Stomach (tissue), 9 donors: Measurements from ENCODE around the gene HOXD3. TPM values are rescaled to one million over a fixed set of nuclear protein-coding genes. Genes with fewer than 3 reads are reported as not detected.

Experiments used
- DNase-seq, 2 donors: peaks; one replicate each; pipeline versions ENCODE4 v3.0.0 to v3.0.0-alpha.2; 2013 to 2019
- H3K27ac ChIP-seq, 5 donors: fragments of 200-600 bp in 4 of 5; sonication (generic) in 4 of 5; one replicate each; pipeline ENCODE4 v1.5.1; 2013 to 2019; ENCODE audit warnings: mild to moderate bottlenecking in 1 of 5, moderate library complexity in 1 of 5
- H3K27me3 ChIP-seq, 3 donors: fragments of 200-600 bp; sonication (generic); one replicate each; pipeline ENCODE4 v1.5.1; 2017 to 2019; ENCODE audit warnings: mixed run types in 1 of 3
- H3K36me3 ChIP-seq, 4 donors: fragments of 200-600 bp; sonication (generic); 1 replicate in 3 of 4; 2 replicates in 1 of 4; pipeline ENCODE4 v1.5.1; 2016 to 2019
- H3K4me1 ChIP-seq, 4 donors: fragments of 200-600 bp; sonication (generic); one replicate each; pipeline ENCODE4 v1.5.1; 2016 to 2019
- H3K4me3 ChIP-seq, 4 donors: fragments of 200-600 bp; sonication (generic) in 3 of 4; one replicate each; pipeline ENCODE4 v1.5.1; 2016 to 2019; ENCODE audit warnings: mild to moderate bottlenecking in 1 of 4
- H3K9me3 ChIP-seq, 4 donors: fragments of 200-600 bp; sonication (generic); one replicate each; pipeline ENCODE4 v1.5.1; 2016 to 2019
- EP300 ChIP-seq: sonication (generic); formaldehyde crosslinking; IDR thresholded peaks from one replicate; pipeline ENCODE4 v1.6.1; 2017; ENCODE audit warnings: antibody characterized with exemption
- POLR2A ChIP-seq, 4 donors: fragments of 450-650 bp; IDR thresholded peaks; one replicate each; pipeline ENCODE4 v1.6.1; 2016; ENCODE audit warnings: antibody characterized with exemption in 4 of 4, control low read depth in 2 of 4, mild to moderate bottlenecking in 1 of 4, moderate library complexity in 1 of 4
- POLR2AphosphoS5 ChIP-seq, 3 donors: sonication (generic); formaldehyde crosslinking; IDR thresholded peaks; one replicate each; pipeline ENCODE4 v1.6.1; 2016; ENCODE audit warnings: antibody characterized with exemption in 3 of 3
- WGBS, 5 donors: extraction: QIAGEN DNeasy Blood & Tissue Kit in 3 of 5; methylation state at CpG; one replicate each; pipeline versions ENCODE4 v1.1.5 to v1.1.7; 2013 to 2018; 5-methylcytosine and 5-hydroxymethylcytosine counted together
- intact Hi-C: fragments of 100-400 bp; cut with DNase I; formaldehyde crosslinking; loops from one replicate; pipeline ENCODE4 v1.15.1; 2023; ENCODE audit warnings: low total_unique reads
- polyA plus RNA-seq, 3 donors: library from polyadenylated mRNA; stranded (reverse); fragments of 200-250 nt; gene quantifications; one replicate each; pipeline ENCODE4 v1.2.3, GENCODE V29; 2013
- total RNA-seq, 5 donors: library from RNA; depleted of rRNA; stranded (reverse); fragments of >200 nt; gene quantifications; one replicate each; pipeline versions ENCODE4 v1.1.0 to v1.2.3, GENCODE V29; 2014 to 2016
- TF ChIP-seq, protein P1 (sequence below), 7 experiments: fragments of 450-650 bp in 4 of 7; fragments of 200-600 bp in 3 of 7; sonication (generic) in 3 of 7; IDR thresholded peaks; one replicate each; pipeline ENCODE4 v1.5.1; 2016 to 2019; ENCODE audit warnings: antibody characterized with exemption in 7 of 7, control low read depth in 2 of 7, mild to moderate bottlenecking in 1 of 7
- donor health status: healthy with polysubstance abuse.
- donor health status: Bipolar disorder and iron deficiency.
- donor health status: healthy.

Gene HOXD3
- total and polyA plus RNA-seq, 8 donors = 0.44 to 11.0 (median 2.0) TPM; not detected in 2

DNA sequence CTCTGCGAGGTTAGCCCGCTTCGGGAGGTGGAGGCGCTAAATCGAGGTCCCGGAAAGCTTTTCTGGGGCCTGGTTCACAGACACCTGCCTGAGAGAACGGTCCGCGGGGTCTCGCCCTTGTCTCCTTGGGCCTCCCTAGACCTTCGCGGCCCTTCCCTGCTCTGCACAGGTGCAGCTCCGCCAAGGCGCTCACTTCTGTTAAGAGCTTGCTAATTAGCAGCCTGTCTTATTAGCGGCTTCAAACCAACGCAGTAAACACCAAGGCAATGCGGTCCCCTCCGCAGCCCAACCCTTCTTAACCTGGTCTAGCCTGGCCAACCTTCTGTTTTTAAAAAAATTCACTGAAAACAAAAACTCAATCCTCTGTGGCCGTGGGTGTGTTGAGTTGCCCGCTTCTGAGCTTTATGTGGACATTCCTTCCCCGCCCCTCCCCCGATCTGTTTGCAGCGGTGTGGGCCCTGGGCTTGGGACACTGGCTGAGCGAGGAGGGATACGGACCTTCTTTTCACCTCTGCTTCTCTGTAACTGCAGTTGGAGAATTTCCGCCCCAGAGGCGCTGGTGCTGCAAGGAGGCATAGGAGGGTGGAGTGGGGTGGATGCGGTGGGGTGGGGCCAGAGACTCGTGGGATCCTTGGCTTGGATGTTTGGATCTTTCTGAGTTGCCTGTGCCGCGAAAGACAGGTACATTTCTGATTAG is 9.2 kb upstream of the HOXD3 start:
- no peaks in the 10 kb centered on the region for H3K9me3 ChIP-seq
- peaks cover 26 to 99% (median 90%) of the 10 kb centered on the region in 3 donors for H3K27me3 ChIP-seq
- H3K4me1 ChIP-seq = peaks cover 0 to 22% (median 9%) of the 10 kb centered on the region in 4 donors
- no peak overlapping the region for H3K27ac ChIP-seq
- no peak for TF ChIP-seq EP300
- no peak for TF ChIP-seq POLR2AphosphoS5 (IDR thresholded peaks at IDR 0.05)
- no peak for TF ChIP-seq POLR2A (IDR thresholded peaks at IDR 0.05)
- TF ChIP-seq, protein P1, sequence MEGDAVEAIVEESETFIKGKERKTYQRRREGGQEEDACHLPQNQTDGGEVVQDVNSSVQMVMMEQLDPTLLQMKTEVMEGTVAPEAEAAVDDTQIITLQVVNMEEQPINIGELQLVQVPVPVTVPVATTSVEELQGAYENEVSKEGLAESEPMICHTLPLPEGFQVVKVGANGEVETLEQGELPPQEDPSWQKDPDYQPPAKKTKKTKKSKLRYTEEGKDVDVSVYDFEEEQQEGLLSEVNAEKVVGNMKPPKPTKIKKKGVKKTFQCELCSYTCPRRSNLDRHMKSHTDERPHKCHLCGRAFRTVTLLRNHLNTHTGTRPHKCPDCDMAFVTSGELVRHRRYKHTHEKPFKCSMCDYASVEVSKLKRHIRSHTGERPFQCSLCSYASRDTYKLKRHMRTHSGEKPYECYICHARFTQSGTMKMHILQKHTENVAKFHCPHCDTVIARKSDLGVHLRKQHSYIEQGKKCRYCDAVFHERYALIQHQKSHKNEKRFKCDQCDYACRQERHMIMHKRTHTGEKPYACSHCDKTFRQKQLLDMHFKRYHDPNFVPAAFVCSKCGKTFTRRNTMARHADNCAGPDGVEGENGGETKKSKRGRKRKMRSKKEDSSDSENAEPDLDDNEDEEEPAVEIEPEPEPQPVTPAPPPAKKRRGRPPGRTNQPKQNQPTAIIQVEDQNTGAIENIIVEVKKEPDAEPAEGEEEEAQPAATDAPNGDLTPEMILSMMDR (IDR thresholded peaks at IDR 0.05) = no peak
- 11 to 22% (median 15%) methylated on average over 28 to 31 of the region's 31 CpGs for whole genome bisulfite sequencing, 5 donors
- intact Hi-C loops = no loop called here
- no peak overlapping the region for H3K4me3 ChIP-seq
- no peaks in the 10 kb centered on the region for H3K36me3 ChIP-seq
- DNase-seq = peak in 1 of 2 donors; percentile 22

DNA sequence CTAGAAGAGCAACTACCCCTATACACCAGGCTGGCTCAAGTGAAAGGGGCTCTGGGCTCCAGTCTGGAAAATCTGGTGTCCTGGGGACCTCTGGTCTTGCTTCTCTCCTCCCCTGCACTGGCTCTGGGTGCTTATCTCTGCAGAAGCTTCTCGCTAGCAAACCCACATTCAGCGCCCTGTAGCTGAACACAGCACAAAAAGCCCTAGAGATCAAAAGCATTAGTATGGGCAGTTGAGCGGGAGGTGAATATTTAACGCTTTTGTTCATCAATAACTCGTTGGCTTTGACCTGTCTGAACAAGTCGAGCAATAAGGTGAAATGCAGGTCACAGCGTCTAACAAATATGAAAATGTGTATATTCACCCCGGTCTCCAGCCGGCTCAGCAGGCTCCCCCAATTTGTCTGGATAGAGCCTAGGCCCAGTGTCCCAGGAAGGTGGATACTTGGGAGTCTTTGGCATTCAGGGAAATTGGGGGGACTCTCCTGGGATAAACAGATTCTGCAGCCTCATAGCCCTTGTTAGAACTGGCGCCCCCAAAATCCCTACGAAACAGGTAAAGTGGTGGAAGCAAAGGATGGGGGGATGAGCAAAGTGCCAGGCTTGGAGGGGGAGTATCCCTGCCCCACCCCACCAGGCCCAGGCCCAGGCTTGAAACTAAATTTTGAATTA is 8.2 kb upstream of the HOXD3 start:
- Histone ChIP-seq H3K4me3 (no peak overlapping the region), H3K9me3 (no peaks in the 10 kb centered on the region), H3K4me1 (peaks cover 0 to 22% (median 9%) of the 10 kb centered on the region in 4 donors), H3K27me3 (peaks cover 27 to 99% (median 91%) of the 10 kb centered on the region in 3 donors), H3K36me3 (no peaks in the 10 kb centered on the region), H3K27ac (no peak overlapping the region)
- DNase-seq = peak in 1 of 2 donors; percentile 13
- 15 to 35% (median 20%) methylated on average over 10 to 11 of the region's 11 CpGs for WGBS, 5 donors
- intact Hi-C loops = no loop called here
- TF ChIP-seq, protein P1 (IDR thresholded peaks at IDR 0.05) = no peak

DNA sequence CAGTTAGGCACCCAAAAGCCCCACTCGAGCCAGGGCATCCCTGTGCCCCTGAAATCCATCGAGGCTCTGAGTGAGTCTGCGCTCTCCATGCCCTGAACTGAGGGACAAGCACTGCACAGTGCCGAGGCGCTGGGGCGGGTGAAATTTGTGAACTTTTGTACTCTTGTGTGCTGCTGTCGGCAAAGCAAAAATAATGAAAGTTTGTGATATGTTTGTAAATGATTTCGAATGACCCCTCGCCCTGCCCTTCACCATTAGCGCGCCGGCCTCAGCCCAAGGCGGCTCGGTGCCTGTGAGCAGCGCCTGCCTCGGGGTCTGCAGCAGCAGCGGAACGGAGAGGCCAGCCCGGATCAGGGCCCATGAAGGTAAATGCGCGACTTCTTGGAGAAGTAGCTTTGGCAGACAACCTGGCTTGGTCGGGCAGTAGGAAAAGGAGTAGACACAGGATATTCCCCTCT is 7.6 kb upstream of the HOXD3 start:
- H3K27me3 ChIP-seq = peaks cover 27 to 100% (median 98%) of the 10 kb centered on the region in 3 donors
- intact Hi-C loops = no loop called here
- H3K27ac ChIP-seq = no peak overlapping the region
- no peaks in the 10 kb centered on the region for H3K36me3 ChIP-seq
- TF ChIP-seq POLR2A (IDR thresholded peaks at IDR 0.05) (no peak), EP300 (no peak), POLR2AphosphoS5 (IDR thresholded peaks at IDR 0.05) (no peak)
- TF ChIP-seq, protein P1 (IDR thresholded peaks at IDR 0.05) = no peak
- peaks cover 0 to 22% (median 9%) of the 10 kb centered on the region in 4 donors for H3K4me1 ChIP-seq
- peak in 1 of 2 donors; percentile 17 for DNase-seq
- no peak overlapping the region for H3K4me3 ChIP-seq
- WGBS, 5 donors = 15 to 30% (median 20%) methylated on average over 22 of the region's 22 CpGs
- H3K9me3 ChIP-seq = no peaks in the 10 kb centered on the region

DNA sequence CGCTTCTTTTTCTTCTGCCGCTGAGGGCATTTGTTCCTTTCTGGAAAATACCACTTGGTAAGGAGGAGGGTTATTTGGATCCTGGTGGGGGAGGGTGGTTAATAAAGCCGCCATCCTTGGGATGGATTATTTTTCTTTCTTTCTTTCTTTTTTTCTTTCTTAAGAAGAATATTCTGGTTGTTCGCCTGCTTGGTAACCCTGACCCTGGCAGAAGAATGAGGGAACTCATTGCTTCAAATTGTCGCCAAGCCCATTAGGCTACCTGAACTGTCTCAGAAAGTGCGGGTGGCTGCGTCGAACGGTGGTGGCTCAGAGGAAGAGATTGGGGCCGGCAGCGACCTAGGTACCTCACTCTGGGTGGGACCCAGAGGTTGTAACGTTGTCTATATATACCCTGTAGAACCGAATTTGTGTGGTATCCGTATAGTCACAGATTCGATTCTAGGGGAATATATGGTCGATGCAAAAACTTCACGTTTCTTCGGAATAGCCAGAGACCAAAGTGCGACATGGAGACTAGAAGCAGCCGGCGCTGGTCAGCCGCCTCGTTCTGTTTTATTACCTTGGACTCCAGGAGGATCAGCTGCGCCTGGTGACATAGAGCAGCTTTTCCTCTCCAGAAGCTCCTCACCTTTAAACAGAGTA is 7.0 kb upstream of the HOXD3 start:
- peak in 1 of 2 donors; percentile 11 for DNase-seq
- H3K4me1 ChIP-seq = peaks cover 0 to 22% (median 9%) of the 10 kb centered on the region in 4 donors
- H3K4me3 ChIP-seq = no peak overlapping the region
- H3K27me3 ChIP-seq = peaks cover 27 to 100% (median 97%) of the 10 kb centered on the region in 3 donors
- H3K27ac ChIP-seq = no peak overlapping the region
- TF ChIP-seq POLR2AphosphoS5 (IDR thresholded peaks at IDR 0.05) (no peak), EP300 (no peak), POLR2A (IDR thresholded peaks at IDR 0.05) (no peak)
- TF ChIP-seq, protein P1 (IDR thresholded peaks at IDR 0.05) = no peak
- intact Hi-C loops = no loop called here
- H3K36me3 ChIP-seq = no peaks in the 10 kb centered on the region
- no peaks in the 10 kb centered on the region for H3K9me3 ChIP-seq
- whole genome bisulfite sequencing, 5 donors = 11 to 30% (median 21%) methylated on average over 24 of the region's 24 CpGs
